Activated T-cell treated with anti-CD3 and anti-CD28 coated beads, Interleukin-2, amount 50 U/mL, for 48 hours (primary cell): Measurements from ENCODE around the gene ZFHX3.

Experiments used
- DNase-seq, 2 experiments: peaks; one replicate each; pipeline ENCODE4 v3.0.0-alpha.2; 2020

The ZFHX3 gene

DNA sequence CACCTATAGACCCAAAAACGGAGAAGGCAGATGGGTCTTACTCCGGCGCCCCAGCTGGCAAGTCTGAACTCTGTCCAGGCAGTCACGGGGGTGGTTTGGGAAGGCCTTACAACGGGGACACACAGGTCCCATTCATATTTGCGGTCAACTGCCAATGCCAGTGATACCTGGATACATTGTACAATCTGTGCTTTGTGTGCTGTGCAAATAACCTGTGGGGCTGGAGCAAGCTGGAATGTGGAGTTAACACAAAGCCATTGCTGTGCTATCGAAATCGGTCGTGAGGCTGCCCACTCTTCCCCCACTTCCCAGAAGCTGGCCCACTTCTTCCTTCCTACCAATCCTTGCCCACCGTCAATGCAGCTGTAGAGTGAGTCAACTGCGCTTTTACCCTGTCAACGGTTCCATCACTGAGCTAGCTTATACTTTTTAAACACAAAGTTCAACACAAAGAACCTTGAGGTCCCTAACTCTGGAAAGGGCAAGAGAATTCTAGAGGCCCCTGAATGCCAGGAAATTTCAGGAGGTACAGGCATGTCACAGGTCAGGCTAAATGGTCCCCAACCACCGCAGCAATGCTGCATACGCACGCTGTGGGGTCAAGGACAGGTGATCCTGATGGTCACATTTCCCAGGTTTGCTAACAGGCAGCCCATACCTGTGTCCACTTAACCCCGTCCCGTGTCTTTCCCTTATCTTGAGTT is 122.8 kb downstream of the ZFHX3 start:
- no peak for DNase-seq

DNA sequence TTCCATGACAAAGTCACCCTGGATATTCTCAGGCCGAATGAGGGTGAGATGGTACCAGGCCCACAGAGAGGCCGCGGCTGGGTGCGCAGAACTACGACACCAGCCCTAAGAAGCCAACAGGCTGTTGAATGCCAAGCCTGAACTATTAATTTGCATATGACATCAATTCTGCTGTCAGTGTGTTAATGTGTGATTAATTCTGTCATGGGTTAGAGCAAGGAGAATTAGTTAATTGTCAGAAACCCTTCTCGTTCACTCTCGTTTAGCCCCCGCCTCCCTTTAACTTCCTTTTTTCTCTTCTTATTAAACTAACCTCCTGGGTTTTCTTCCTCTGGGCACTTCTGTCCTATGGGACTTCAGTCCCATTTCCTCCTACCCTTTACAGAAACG is 123.4 kb downstream of the ZFHX3 start:
- DNase-seq, result no peak

DNA sequence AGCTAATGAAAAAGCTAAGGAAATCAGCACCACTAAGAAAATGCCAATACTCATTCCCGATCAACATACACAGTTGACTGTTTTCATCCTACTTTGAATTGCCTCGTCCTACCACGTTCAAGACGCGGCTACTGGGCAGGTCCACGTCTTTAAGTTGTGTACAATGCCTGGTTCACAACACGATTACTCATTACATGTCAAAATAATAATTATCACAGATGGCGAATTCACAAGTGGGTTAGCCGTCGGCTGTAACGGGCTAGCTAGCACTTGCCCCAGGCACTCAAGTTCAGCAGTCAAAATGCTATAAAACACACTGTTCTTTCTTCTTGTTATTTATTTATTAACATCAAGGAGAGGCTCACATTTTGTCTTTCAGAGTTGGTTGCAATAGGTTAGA is 124.2 kb downstream of the ZFHX3 start:
- no peak for DNase-seq

DNA sequence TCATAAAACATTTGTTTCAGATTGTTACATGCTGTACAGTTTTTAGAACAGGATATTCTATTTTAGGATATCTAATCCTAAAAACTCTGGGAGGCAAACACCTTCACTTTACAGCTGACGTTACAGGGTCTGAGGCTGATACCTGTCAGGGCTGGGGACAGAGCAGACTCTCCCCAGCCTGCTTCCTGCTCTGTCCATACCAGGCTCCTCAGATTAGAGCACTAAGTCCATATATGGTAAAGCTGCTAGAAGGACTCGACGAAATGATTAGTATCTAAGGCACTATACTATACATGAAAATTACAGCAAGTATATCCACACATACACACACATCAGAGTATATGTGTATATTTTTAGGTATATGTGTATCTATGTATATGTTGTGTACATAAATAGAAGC is 125.2 kb downstream of the ZFHX3 start:
- DNase-seq, result no peak

DNA sequence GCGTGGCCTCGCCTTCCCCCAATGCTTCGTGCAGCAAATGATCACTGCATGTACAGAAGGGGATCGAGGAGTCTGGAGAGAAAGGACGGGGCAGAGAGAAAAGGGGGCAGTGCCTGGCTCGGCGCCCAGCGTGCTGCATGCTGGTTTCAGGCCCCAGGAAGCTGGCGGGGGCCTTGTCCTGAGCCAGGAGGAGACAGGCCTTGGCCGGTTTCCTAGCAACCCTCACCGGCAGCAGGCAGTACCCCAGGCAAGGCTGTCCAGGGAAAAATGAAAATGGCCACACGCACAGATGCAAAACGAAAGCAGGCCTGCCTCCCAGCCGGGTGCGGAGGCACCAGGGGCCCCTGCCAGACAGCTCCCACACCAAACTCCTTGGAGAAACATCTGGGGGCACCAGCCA is 126.3 kb downstream of the ZFHX3 start:
- DNase-seq, result no peak

DNA sequence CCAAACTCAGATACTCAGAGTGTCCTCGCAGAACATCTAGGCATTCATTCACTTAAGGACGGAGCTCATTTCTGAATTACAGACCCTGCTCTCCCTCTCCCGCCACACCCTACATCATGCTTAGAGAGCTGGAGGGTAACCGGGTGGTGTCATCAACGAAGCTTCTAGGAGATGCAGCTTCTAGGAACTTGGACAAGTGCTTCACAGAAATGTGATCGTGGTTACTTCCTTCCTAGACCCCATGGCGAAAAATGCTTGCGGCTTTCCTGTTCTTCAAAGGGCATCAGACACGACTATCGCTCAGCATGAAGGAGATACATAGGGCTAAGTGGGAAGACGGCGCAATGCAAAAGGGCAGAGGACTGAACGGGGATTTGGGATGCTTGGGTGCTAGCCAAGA is 126.8 kb downstream of the ZFHX3 start:
- DNase-seq, result no peak

DNA sequence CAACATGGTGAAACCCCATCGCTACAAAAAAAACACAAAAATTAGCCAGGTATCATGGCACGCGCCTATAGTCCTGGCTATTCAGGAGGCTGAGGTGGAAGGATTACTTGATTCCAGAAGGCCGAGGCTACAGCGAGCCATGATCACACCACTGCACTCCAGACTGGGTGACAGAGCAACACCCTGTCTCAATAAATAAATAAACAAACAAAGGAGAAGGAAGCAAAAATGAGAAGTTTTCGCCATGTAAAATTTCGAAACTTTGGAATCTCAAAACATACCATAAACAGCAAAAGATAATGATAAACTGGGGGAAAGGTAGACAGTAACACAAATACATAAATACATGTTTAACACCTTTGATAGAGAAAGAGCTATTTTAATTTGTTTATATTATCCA is 130.9 kb downstream of the ZFHX3 start:
- no peak for DNase-seq

DNA sequence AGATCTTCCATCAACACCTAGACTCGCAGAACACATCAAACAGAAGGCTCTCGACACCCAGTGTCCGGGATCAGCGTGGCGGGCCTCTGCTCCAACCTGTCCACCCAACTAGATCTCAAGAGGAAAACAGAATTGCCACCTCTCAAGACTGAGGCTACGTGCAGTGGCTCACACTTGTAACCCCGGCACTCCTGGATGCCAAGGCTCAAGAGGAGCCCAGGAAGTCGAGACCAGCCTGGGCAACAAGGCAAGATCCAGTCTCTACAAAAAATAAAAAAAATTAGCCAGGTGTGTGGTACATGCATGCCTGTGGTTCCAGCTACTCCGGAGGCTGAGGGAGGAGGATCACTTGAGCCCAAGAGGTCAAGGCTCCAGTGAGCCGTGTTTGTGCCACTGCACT is 132.6 kb downstream of the ZFHX3 start:
- DNase-seq, result no peak

DNA sequence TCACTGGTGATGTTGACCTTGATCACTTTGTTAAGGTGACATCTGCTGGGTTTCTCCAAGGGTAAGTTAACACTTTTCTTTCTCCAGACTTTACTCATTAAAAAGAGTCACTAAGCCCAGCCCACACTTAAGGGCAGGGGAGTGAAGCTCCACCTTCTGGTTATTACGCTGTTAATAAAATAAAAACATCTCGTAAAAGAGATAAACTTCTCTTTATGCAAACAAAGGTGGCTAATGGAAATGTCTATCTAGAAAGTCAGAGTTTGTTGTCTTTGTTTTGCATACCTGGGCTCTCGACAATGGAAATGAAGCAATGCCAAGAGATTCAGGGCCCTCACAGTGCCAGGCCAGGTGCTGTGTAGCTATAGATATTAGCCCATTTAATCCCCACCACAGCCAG is 134.4 kb downstream of the ZFHX3 start:
- DNase-seq, result no peak

DNA sequence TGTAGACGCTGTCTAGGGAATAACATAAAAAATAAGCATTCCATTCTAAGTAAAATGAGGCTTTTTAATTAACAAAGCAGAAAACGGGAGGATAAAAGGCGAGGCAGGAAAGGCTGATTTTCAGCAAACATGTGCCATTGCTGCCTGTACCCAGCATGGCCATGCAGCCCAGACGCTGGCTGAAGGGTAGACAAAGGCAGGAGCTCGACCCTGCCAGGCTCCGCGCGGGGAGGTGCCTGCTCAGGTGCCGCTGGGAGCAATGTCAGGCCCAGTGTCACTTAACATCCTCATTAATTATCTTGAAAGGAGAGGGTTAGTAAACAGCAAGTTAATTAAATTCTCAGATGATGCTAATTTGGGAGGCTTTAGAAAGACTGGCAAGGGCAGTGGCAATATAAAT is 136.0 kb downstream of the ZFHX3 start:
- no peak for DNase-seq

DNA sequence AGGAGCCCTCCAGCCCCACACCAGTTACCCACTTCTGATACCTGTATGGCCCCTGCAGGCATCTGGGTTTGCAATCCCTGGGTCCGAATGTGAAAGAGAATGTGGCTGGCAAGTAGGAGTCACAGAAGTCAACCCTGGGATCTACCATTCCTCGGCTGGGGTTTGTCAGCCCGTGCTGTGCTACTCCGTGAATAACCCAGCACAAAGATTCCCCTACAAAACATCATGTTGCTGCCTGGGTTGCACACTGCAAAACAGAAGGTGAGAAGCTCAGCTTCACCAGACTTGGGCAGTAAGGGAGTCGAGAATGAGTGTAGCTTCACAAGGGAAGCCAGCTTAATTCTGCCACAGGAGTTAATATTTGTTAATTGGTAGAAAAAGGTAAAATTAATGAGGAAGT is 137.1 kb downstream of the ZFHX3 start:
- DNase-seq, result no peak

DNA sequence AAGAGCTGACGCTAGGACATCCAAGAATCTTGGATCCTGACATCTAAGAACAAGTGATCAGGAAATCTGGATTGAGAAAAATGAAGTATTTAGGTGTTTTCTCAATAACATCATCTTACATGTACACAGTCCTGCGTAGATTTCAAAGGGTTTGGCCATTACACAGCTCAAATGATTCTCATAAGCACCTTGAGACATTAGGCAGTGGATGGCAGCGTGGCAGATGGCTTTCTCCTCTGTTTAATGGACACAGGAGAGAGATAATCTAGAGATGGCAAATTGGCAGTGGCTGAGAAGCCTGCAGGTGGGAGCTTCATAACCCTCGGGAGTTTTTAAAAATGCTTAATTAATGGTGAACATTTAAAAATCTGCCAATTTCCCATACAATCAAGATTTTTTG is 137.5 kb downstream of the ZFHX3 start:
- DNase-seq, result no peak

DNA sequence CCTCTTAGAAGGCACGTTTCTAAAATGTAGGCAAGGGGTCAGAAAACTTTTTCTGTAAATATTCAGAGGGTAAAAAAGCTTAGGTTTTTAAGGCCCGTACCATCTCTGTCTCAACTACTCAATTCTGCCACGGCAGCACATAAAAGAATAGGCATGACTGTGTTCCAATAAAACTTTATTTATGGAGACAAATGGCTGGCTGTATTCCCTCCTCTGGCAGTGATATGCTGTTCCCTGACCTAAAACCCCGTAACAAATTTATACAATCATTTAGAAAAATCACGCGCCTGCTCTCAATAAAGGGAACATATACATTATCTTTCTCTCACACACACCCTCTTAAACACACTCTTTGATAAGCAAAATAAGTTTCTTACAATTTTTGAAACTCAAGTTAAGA is 138.7 kb downstream of the ZFHX3 start:
- DNase-seq, result no peak

DNA sequence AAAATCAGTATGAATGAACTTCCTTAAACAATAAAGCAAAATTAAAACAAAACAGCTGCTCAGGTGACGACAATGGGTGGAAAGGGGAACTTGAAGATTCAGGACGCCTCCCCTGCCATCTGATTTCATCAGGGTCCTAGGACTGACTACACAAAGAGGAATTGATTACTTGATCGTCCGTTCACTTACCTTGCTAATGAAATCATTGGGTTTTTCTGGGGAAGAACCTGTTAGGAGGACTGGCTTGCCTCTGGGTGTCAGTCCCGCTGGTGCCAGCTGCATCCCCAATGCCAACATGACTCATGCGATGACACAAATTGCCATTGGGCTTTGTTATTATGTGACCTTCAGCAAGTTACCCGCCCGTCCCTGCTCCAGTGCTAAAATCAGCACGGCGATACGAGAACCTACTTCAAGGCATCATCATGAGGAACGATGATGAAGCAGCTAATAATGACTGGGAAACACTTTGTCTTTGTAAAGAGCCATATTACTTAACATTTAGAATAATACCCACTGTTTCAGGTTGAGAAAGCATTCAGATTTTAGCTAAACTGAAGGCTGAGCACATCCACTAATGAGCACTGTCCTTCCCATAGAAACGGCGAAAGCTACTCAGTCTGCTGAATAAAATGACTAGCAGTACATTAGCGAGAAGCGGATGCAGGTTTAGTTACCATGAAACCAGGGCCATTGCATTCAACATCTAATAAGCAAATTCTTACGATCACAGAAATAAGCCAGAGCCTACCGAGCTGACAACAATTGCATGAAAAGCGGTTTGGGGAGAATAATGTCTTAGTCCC is 139.4 kb downstream of the ZFHX3 start:
- no peak for DNase-seq

DNA sequence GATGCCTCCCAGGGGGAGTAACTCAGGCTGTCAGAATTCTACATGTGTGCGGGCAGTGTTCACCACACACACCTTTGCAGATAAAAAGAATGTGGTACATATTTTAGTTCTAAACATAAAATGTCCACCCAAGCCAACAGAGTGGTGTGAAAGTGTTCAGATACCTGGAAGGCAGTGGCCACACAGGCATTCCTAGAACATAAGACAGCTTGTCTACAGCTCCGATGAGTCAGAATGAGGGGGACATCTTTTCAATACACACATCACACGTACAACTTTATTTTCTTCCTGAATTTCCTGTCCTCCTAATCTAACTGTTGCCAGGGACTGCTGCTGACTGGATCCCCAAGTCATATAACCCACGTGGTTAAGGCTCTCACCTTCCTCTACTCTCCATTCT is 142.3 kb downstream of the ZFHX3 start:
- DNase-seq, result no peak

DNA sequence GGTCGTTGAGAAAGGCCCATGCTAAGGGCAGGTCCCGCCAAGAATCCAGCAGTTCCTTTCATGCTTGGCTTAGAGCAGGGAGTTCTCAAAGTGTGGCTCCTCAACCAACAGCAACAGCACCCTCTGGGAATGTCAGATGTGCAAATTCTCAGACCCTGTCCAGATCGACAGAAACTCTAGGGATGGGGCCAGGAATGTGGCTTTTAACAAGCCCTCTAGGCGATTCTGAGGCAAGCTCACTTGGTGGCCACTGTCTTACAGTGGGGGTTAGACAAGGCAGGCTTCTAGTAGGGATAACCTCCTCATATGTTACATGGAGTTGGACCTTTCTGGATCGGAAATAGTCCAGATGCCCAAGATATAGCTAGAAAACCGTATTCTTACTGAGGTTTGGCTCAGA is 144.8 kb downstream of the ZFHX3 start:
- no peak for DNase-seq

DNA sequence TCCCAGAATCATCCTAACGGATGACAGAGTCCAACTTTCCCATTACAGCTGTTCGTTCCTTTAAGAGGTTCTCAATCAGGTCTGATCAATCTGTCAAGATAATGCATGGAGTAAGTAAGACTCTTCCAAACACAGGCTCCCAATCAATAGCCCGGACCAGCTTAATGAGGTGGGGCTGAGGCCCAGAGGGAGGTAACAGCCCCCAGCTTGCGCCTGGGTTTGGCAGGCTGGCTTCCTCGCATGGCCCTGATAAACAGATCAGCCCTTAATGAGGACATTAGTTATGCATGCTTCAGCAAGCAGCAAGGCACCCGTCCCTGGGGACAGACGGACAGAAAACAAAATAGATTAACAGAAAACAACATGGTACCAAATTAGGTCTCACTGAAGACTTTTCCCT is 145.7 kb downstream of the ZFHX3 start:
- no peak for DNase-seq

DNA sequence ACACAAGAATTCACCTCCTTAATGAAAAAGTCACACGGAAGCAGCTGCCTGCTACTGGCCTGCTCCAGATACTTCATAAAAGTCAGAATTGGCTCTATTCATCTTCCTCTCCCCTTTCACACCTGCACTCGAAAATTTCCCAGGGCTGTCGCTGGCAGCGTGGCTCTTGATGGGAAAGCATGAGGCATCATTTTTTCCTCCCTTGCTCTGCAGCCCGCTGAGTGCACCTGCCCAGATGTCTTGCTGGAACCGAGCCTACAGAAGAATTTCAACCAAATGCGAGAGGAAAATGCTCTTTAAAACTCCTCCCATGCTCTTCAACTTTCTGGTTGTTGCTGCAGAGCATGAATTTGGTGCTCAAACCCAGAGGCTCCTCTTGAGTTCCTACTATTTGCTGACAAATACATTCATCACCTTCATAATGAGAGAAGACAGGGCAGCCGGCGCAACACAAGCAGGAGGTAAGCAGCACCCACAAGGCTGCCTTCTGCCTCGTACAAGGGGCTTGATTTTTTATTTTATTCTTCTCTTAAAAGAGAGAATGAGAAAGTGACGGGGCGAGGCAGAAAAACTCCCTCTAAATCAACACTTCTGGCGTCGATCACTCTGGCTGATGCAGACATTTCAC is 146.8 kb downstream of the ZFHX3 start:
- DNase-seq, result no peak

DNA sequence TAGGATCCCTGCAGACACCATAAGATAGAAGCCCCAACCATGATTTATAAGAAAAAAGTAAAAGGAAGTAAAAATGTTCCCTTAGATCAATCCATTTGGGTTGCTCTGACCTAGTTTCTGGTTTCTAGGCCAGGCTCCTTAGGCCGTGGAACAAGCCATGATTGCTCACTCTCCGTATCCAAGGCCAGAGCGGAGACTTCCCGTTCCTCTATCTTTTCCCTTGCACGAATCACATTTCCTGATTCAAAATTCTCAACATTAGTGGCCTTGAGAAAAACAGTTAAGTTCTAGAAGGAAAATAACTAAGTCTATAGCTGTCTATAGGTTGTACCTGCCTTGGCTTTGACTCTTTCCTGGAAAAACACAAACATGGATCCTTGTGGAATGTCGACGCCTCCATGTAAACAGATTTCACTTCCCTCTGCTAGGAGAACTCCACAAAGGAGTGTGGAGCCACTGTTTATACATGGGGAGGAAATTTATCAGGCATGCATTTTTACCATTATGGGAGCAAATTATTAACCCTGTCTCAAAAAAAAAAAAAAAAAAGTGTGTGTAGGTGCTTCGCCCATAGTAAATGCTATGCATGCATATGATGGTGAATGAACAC is 149.6 kb downstream of the ZFHX3 start:
- no peak for DNase-seq

DNA sequence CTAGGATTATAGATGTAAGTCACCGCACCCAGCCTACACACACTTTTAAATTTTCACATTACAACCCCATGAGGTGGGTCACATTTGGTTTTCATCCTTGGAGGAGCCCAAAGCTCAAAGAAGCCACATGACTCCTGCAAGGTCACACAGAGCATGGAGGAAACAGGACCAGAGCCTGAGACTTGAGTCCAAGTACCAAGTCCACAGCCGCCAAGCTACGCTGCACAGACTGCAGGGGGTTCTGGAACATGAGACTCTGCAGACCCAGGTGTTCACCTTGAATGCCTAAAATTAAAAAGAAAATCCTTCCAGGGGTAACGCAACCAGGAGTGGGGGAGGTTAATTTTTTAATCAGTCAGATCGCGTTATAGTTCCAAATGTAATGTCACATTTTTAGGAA is 150.2 kb downstream of the ZFHX3 start:
- no peak for DNase-seq

DNA sequence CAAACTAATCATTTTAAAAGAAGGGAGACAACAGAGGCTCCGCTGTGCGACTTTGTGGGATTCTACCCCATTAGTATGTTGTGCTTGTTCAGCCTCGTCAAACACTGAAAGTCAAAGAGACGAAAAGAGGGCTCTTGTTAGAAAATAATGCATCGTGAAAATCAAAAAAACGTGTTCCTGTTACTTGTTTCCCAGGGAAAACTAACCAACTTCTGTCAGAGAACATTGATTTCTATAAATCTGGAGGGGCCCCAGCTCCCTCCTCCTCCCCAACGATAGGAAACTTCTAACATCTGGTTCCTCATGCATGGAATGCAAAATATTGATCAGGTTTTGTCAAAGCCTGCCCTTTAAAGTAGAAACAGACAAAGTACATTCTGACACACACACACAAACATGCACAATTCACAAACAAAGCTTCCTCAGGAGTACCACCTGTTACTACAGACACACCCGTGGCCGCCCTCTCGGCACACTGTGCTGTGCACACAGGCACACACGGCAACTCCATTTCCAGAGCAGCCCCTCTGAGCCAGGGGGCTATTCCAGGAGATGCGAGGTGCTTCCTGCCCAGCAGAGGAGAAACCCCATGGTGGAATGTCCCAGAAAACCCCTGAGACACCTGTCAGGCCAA is 151.3 kb downstream of the ZFHX3 start:
- no peak for DNase-seq

DNA sequence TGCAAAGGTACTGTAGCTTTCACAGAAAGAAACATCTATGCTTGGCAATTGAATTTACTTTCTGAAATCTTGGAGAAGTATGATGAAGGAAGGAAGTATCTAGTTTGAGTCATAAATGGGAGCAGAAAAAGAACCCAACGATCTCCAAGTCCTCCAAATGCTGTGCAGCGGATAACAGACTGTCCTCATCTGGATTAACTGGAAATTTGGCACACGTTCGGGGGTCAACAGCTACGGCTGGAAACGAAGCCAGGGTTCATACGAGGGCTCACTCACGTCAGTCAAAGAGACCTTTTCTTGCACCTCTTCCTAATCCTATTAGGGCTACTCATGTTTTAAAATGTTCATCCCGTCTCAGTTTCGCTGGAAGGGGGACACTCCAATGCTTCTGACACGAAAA is 152.0 kb downstream of the ZFHX3 start:
- no peak for DNase-seq
